HG02678 (cell line): Measurements from ENCODE around the gene RUNX2.

Experiments
- ATAC-seq: cut with Tn5 transposase; IDR thresholded peaks from one replicate; pipeline ENCODE4 v1.9.1; 2021; ENCODE audit warnings: mild to moderate bottlenecking, moderate library complexity; ENCODE audit not compliant: unreplicated experiment

The RUNX2 gene

DNA sequence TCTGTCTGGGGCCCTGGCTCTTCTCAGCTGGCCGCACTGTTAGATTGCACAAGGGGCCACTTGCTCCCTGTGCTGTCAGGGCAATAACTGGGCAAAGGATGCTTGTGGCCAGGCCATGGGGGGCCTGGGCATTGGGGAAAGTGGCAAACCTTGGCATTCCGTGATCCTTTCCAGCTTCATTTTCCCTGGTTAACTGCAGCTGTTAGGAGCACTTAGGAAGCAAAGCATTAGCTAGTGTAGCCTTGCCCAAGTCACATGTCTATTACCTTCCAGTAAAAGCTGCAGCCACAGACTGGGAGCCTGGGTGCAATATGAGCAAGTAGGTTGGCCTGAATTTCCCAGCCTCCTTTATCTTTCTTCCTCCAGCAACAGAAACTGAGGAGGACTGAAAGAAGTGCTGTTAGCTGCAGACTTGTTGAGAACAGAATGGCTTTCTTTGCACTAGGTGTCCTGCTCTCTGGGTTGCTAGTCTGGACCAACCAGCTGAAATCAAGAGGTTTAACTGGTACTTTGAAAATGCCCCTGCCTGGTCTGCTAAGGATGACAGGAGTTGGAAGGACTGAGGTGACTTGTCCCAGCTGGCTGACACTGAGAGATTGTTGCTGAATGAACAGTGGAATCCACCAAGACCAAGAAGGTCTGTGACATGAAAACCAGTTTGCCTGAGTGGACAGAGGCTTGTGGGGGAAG lies 361.9 kb downstream of the RUNX2 start:
- ATAC-seq: no peak

- no peak for ATAC-seq
These were observed 362.7 kb downstream of the RUNX2 start for GRCh38 chr6:45690846-45691245.

DNA sequence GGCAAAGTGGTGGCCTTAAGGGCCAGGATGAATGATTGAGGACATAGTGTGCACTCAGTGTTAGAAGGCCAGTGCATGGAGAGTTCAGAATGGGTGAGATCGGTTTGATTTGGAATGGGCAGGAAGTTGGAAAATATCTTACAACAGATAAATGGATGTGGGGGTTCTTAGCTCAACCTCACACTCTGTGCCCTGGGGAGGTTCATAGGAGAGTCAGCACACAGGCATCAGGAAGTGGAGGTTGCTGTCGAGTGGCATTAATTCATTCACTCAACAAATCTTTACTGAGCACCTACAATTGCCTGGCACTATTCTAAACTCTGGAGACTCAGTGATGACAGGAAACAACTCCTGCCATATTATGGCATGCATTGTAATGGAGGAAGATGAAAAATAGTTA lies 363.3 kb downstream of the RUNX2 start:
- no peak for ATAC-seq

GRCh38 chr6:45692021-45692420 lies 363.9 kb downstream of the RUNX2 start:
- no peak for ATAC-seq

DNA sequence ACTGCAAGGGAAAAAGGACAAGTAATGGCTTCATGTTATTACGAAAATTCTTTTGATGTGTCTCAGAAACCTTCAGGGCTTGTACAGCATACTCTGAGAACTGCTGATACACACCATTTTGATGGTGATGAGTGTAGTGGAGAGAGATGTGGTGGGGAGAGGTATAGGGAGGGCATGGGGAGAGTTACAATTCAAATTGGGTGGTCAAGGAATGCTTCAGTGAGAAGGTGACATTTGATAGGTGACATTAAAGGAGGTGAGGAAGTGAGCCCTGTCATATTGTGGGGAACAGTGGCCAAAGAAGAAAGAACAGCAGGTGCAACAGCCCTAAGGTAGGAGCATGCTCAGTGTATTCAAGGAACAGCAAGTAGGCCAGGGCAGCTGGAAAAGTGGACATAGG lies 368.6 kb downstream of the RUNX2 start:
- no peak for ATAC-seq

- peak; percentile 76 for ATAC-seq
These were observed 369.5 kb downstream of the RUNX2 start for GRCh38 chr6:45697605-45698004.

- ATAC-seq: no peak
These were observed 369.9 kb downstream of the RUNX2 start for GRCh38 chr6:45698046-45698445.

GRCh38 chr6:45699663-45700062 lies 371.5 kb downstream of the RUNX2 start:
- ATAC-seq: no peak

- ATAC-seq: no peak
These were observed 375.0 kb downstream of the RUNX2 start for GRCh38 chr6:45702849-45703739.

DNA sequence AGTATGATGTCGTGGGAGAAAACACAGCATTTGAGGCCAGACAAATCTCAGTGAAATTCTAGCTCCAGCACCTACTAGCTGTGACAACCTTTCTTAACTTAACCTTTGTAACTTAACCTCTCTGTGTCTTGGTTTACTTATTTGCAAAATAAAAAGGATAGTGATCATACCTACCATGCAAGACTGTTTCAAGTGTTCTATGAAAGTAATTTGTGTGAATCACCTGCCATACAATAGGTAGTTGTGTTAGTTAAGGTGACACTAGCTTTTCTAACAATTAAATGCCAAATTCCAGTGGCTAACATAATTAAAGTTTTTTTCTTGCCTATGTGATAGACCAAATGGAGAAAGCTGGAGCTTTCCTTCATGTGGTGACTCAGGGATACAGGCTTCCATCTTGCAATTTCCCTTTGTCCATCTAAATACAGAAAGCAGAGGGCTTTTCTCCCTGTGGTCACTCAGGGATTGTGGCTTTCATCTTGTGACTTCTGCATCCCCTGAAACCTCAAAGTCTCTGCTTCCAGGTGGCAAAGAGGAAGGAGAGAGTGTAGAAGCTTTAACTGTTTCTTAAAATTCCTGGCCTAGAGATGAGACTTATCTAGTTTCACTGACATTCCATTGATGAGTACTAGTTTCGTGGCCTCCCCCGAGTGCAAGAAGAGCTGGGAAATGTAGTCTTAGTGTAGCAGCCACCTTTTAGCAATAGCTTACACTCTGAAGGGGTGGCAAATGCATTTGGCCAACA lies 376.1 kb downstream of the RUNX2 start:
- no peak for ATAC-seq

- ATAC-seq: no peak
These were observed 377.2 kb downstream of the RUNX2 start for GRCh38 chr6:45705137-45705855.

- ATAC-seq: no peak
These were observed 378.2 kb downstream of the RUNX2 start for GRCh38 chr6:45706319-45706718.

- no peak for ATAC-seq
These were observed 379.0 kb downstream of the RUNX2 start for GRCh38 chr6:45707176-45707575.

- ATAC-seq: peak; percentile 53
These were observed 381.7 kb downstream of the RUNX2 start for GRCh38 chr6:45709781-45710220.

DNA sequence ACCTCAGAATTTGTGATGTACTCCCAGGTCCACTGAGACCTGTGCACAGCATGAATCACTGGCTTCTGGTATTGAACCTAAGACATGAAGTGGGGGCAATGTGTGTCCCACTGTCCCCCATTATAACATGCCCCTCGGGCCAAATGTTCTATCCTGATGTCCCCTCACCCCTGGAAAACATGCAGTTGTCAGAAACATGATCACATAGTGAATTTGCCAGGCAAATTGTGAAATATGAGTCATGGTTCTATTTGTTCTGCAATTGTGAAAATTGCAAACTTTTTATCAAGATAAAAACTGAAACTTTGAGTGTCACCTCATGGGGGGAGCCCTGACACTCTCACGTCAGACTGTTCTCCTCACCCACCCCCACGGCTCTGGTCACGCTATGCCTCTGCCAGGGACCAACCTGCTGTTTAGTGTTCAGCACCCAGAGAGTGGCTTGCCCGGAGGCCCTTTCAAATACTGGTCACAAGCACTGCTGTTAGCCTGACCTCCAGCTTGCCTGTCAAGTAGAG lies 382.2 kb downstream of the RUNX2 start:
- ATAC-seq: peak; percentile 72

DNA sequence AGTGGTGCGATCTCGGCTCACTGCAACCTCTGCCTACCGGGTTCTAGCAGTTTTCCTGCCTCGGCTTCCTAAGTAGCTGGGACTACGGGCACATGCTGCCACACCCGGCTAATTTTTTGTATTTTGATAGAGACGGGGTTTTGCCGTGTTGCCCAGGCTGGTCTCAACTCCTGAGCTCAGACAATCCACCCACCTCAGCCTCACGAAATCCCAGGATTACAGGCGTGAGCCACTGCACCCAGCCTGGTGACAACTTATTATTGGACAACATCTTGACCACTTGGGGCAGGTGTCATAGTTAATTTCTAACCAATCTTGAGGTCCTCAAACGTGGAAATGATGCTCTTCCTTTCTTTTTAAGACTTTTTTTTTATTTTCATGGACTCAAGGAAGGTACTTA lies 383.9 kb downstream of the RUNX2 start:
- no peak for ATAC-seq

DNA sequence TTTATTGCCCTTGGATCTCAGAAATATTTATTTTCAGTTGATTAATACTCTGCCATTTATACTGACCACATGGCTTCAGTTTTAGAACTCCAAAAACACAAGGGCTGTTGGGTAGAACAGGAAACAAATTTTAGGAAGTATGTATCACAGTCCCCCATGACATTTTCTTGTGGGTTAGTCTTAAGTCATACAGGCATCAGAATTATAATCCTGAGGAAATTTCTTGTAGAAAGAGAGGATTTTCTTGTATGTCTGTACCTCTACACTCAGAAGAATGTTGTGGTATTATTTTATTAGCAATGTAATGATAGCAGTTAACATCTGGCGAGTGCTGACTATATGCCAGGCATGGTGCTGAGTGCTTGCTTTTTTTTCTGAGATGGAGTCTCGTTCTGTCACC lies 384.7 kb downstream of the RUNX2 start:
- ATAC-seq: no peak
